Ishikawa (cell line): ENCODE results near the gene VPS51.

Experiments used
- CEBPB ChIP-seq: IDR thresholded peaks from 2 replicates; pipeline ENCODE4 v1.6.1; 2012
- CREB1 ChIP-seq: IDR thresholded peaks from 2 replicates; pipeline ENCODE4 v1.6.1; 2012; ENCODE audit warnings: low read depth
- EGR1 ChIP-seq: IDR thresholded peaks from 2 replicates; pipeline ENCODE4 v1.6.1; 2012
- EP300 ChIP-seq: IDR thresholded peaks from 2 replicates; pipeline ENCODE4 v1.6.1; 2012; ENCODE audit warnings: borderline replicate concordance
- FOXM1 ChIP-seq: IDR thresholded peaks from 2 replicates; pipeline ENCODE4 v1.6.1; 2012; ENCODE audit warnings: low read depth, borderline replicate concordance
- NFIC ChIP-seq: IDR thresholded peaks from 2 replicates; pipeline ENCODE4 v1.6.1; 2012
- RAD21 ChIP-seq: IDR thresholded peaks from 2 replicates; pipeline ENCODE4 v1.6.1; 2012; ENCODE audit warnings: low read depth
- TAF1 ChIP-seq: IDR thresholded peaks from 2 replicates; pipeline ENCODE4 v1.6.1; 2012; ENCODE audit warnings: low read depth, mild to moderate bottlenecking
- TCF12 ChIP-seq: IDR thresholded peaks from 2 replicates; pipeline ENCODE4 v1.6.1; 2012; ENCODE audit warnings: low read depth
- TEAD4 ChIP-seq: IDR thresholded peaks from 2 replicates; pipeline ENCODE4 v1.6.1; 2012
- YY1 ChIP-seq: IDR thresholded peaks from 2 replicates; pipeline ENCODE4 v1.6.1; 2012; ENCODE audit warnings: low read depth
- ZBTB7A ChIP-seq: IDR thresholded peaks from 2 replicates; pipeline ENCODE4 v1.6.1; 2012; ENCODE audit warnings: low read depth
- TF ChIP-seq, protein P1 (sequence below): IDR thresholded peaks from 2 replicates; pipeline ENCODE4 v1.6.1; 2012
- TF ChIP-seq, protein P2 (sequence below): IDR thresholded peaks from 2 replicates; pipeline ENCODE4 v1.6.1; 2012; ENCODE audit warnings: low read depth, mild to moderate bottlenecking
- TF ChIP-seq, protein P3 (sequence below): IDR thresholded peaks from 2 replicates; pipeline ENCODE4 v1.6.1; 2012

The VPS51 gene

DNA sequence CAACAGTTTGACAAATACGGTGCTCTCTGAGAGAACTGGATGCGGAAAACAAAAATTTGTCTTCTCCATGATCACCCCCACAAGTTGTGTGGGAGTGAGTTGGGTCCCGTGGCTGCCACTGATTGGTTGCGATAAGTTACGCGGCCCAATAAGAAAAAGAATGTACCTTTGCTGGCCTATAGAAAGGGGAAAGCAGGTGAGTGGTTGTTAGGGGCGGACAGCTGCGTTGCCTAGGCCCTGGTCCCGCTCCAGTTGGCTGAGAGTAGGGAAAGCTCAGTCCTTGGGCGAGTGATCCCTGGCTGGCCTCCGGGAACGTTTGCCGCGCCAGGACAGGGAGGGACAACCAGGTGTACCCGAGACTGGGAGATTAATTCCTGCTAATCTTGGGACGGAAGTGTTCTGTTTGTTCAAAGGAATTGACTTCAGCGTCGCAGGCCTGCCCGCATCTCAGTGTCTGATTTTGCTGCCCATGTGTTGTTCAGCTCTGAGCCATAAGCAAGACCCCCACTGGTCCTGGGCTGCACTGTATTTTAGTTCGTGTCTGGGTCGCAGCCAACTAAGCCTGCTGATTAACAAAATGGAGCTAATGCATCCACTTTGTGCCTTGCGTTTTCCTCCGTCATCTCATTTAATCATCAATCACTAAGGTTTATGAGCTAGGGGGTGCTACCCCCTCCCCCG, 39.1 kb downstream of the VPS51 start:
- TF ChIP-seq EGR1 (0 out of 2 replicates have a peak, but pooled peaks have one; percentile 54), TAF1 (peak; percentile 69; the same call in 1 of the 2 replicates), YY1 (no peak), TCF12 (no peak), RAD21 (no peak), TEAD4 (no peak), CEBPB (no peak), CREB1 (no peak), FOXM1 (no peak), NFIC (peak; percentile 51; the same call in 1 of the 2 replicates), EP300 (0 out of 2 replicates have a peak, but pooled peaks have one; percentile 30), ZBTB7A (no peak)
- TF ChIP-seq, protein P1, sequence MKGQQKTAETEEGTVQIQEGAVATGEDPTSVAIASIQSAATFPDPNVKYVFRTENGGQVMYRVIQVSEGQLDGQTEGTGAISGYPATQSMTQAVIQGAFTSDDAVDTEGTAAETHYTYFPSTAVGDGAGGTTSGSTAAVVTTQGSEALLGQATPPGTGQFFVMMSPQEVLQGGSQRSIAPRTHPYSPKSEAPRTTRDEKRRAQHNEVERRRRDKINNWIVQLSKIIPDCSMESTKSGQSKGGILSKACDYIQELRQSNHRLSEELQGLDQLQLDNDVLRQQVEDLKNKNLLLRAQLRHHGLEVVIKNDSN = no peak
- TF ChIP-seq, protein P2, sequence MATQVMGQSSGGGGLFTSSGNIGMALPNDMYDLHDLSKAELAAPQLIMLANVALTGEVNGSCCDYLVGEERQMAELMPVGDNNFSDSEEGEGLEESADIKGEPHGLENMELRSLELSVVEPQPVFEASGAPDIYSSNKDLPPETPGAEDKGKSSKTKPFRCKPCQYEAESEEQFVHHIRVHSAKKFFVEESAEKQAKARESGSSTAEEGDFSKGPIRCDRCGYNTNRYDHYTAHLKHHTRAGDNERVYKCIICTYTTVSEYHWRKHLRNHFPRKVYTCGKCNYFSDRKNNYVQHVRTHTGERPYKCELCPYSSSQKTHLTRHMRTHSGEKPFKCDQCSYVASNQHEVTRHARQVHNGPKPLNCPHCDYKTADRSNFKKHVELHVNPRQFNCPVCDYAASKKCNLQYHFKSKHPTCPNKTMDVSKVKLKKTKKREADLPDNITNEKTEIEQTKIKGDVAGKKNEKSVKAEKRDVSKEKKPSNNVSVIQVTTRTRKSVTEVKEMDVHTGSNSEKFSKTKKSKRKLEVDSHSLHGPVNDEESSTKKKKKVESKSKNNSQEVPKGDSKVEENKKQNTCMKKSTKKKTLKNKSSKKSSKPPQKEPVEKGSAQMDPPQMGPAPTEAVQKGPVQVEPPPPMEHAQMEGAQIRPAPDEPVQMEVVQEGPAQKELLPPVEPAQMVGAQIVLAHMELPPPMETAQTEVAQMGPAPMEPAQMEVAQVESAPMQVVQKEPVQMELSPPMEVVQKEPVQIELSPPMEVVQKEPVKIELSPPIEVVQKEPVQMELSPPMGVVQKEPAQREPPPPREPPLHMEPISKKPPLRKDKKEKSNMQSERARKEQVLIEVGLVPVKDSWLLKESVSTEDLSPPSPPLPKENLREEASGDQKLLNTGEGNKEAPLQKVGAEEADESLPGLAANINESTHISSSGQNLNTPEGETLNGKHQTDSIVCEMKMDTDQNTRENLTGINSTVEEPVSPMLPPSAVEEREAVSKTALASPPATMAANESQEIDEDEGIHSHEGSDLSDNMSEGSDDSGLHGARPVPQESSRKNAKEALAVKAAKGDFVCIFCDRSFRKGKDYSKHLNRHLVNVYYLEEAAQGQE = no peak
- TF ChIP-seq, protein P3, sequence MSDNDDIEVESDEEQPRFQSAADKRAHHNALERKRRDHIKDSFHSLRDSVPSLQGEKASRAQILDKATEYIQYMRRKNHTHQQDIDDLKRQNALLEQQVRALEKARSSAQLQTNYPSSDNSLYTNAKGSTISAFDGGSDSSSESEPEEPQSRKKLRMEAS = 0 out of 2 replicates have a peak, but pooled peaks have one; percentile 1

DNA sequence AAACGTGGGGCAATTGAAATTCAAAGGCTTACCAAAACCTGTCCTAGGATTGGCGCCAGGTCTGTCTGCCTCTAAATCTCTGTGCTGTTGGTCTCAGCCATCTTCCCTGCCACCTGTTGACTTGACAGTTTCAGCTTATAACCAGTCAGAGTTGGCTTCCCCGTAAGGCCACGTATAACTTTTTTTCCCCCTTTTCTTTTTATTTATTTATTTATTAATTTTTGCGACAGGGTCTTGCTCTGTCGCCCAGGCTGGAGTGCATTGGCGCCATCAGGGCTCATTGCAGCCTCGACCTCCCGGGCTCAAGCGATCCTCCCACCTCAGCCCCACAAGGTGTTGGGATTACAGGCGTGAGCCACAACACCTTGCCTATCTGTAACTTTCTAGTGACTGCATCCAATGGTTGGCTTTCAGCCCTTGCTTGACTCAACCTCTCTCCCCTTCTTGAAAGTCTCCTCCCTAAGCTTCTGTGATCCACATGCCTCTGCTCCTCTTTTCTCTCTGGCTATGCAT, 39.7 kb downstream of the VPS51 start:
- TF ChIP-seq TCF12 = no peak
- no peak for TF ChIP-seq TEAD4
- no peak for TF ChIP-seq EP300
- no peak for TF ChIP-seq NFIC
- TF ChIP-seq, protein P2 = no peak

DNA sequence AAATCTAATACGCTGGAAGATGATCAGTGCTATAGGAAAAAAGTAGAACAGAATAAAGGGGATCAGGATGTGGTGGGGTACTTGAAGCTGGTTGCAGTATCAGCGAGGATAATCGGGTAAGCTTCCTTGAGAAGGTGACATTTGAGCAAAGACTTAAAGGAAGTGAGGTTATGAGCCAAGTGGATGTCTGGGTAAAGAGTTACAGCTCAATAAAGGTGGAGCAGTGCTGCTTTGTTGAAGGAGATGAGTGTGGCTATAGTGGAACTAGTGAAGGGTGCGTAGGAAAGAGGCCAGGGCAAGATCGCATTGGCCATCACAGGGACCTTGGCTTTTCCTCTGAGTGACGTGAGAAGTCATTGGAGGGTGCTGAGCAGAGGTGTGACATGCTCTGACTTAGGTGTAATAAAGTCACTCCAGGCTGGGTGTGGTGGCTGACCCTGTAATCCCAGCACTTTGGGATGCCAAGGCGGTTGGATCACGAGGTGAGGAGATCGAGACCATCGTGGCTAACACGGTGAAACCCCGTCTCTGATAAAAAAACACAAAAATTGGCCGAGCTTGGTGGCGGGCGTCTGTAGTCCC, 40.6 kb downstream of the VPS51 start:
- TF ChIP-seq YY1 (no peak), NFIC (no peak), EGR1 (no peak), CEBPB (no peak), FOXM1 (no peak), EP300 (no peak), RAD21 (no peak), TEAD4 (no peak), TCF12 (no peak), TAF1 (no peak), ZBTB7A (no peak)
- TF ChIP-seq, protein P1 = no peak
- TF ChIP-seq, protein P3 = no peak
- TF ChIP-seq, protein P2 = no peak

DNA sequence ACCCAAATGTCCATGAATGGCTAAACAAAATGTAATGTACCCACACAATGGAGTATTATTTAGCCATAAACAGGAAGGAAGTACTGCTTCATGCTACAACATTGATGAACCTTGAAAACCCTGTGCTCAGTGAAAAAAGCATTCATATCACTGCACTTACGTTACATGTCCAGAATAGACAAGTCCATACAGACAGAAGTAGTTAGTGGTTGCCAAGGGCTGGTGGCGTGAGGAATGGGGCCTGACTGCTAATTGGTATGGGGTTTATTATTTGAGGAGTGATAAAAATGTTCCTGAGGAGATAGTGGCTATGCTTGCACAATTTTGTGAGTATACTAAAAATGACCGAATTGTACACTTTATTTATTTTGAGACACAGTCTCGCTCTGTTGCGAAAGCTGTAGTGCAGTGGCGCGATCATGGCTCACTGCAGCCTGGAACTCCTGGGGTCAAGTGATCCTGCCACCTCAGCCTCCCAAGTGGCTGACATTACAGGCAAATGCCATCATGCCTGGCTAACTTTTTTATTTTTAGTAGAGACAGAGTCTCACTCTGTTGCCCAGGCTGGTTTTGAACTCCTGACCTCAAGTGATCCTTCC, 46.0 kb downstream of the VPS51 start:
- TF ChIP-seq ZBTB7A (no peak), EP300 (no peak), FOXM1 (no peak), CEBPB (no peak), TEAD4 (no peak), RAD21 (no peak), EGR1 (no peak), NFIC (no peak), CREB1 (no peak), TAF1 (no peak), TCF12 (no peak), YY1 (no peak)
- TF ChIP-seq, protein P3 = no peak
- TF ChIP-seq, protein P2 = no peak
- TF ChIP-seq, protein P1 = no peak
